Esophagus squamous epithelium (tissue), 4 donors: ENCODE data around the gene RAB41.
"Not testable (repeated sequence)": the region's sequence is repeated elsewhere in the genome, so short reads cannot be mapped to it uniquely, and the experiment has no call there.

Source experiments
- CTCF ChIP-seq, 6 experiments: fragments of 450-650 bp in 4 of 6; fragments of 200-600 bp in 2 of 6; sonication (generic) in 2 of 6; IDR thresholded peaks; one replicate each; pipeline ENCODE4 v1.5.1; 2016 to 2019; ENCODE audit warnings: antibody characterized with exemption in 6 of 6, mild to moderate bottlenecking in 4 of 6, moderate library complexity in 4 of 6
- POLR2A ChIP-seq, 4 donors: fragments of 450-650 bp; IDR thresholded peaks; one replicate each; pipeline ENCODE4 v1.6.1; 2017; ENCODE audit warnings: antibody characterized with exemption in 4 of 4, mild to moderate bottlenecking in 4 of 4, moderate library complexity in 3 of 4

DNA sequence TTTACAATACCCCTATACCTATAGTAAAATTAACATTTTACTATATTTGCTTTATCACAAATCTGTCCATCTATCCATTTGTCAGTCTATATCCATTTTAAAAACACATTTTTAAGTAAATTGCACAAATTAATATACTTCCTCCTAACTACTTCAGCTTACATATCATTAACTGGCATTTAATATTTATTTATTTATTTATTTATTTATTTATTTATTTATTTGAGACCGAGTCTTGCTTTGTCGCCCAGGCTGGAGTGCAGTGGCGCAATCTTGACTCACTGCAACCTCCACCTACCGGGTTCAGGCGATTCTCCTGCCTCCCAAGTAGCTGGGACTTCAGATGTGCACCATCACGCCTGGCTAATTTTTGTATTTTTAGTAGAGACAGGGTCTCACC, 41.7 kb downstream of the RAB41 start:
- TF ChIP-seq CTCF, POLR2A (IDR thresholded peaks at IDR 0.05): not testable (repeated sequence)
